Gastroesophageal sphincter (tissue), 4 donors: ENCODE results near the gene MAP4K4. TPM values are rescaled to one million over a fixed set of nuclear protein-coding genes. Genes with fewer than 3 reads are reported as not detected.
"Not testable (repeated sequence)": the region's sequence is repeated elsewhere in the genome, so short reads cannot be mapped to it uniquely, and the experiment has no call there.

Experiments
- ATAC-seq: fragments of 150-250 bp; one replicate; pipeline ENCODE4 v1.9.1; 2016; ENCODE audit warnings: mild to moderate bottlenecking, moderate library complexity
- H3K27ac ChIP-seq, 4 donors: fragments of 200-600 bp; sonication (generic) in 3 of 4; 1 replicate in 3 of 4; 2 replicates in 1 of 4; pipeline ENCODE4 v1.5.1; 2016 to 2019
- H3K27me3 ChIP-seq: fragments of 200-600 bp; sonication (generic); one replicate; pipeline ENCODE4 v1.5.1; 2019
- H3K36me3 ChIP-seq, 2 donors: fragments of 200-600 bp; sonication (generic); one replicate each; pipeline ENCODE4 v1.5.1; 2019; ENCODE audit warnings: control low read depth in 1 of 2
- H3K4me1 ChIP-seq, 3 donors: fragments of 200-600 bp; sonication (generic); 1 replicate in 2 of 3; 2 replicates in 1 of 3; pipeline ENCODE4 v1.5.1; 2016 to 2019; ENCODE audit warnings: control low read depth in 2 of 3
- H3K4me3 ChIP-seq, 2 donors: fragments of 200-600 bp; sonication (generic); one replicate each; pipeline ENCODE4 v1.5.1; 2019; ENCODE audit warnings: mild to moderate bottlenecking in 1 of 2, moderate library complexity in 1 of 2
- H3K9me3 ChIP-seq, 3 donors: fragments of 200-600 bp; sonication (generic); one replicate each; pipeline ENCODE4 v1.5.1; 2017 to 2019; ENCODE audit warnings: control low read depth in 2 of 3
- EP300 ChIP-seq: sonication (generic); formaldehyde crosslinking; IDR thresholded peaks from one replicate; pipeline ENCODE4 v1.6.1; 2017; ENCODE audit warnings: antibody characterized with exemption, mild to moderate bottlenecking
- POLR2A ChIP-seq, 2 donors: fragments of 450-650 bp; IDR thresholded peaks; one replicate each; pipeline ENCODE4 v1.6.1; 2017; ENCODE audit warnings: antibody characterized with exemption in 2 of 2, mild to moderate bottlenecking in 2 of 2, moderate library complexity in 1 of 2
- POLR2AphosphoS5 ChIP-seq: sonication (generic); formaldehyde crosslinking; IDR thresholded peaks from one replicate; pipeline ENCODE4 v1.6.1; 2017; ENCODE audit warnings: antibody characterized with exemption
- WGBS, 2 donors: methylation state at CpG; one replicate each; pipeline ENCODE4 v1.1.5; 2018; ENCODE audit warnings: low coverage in 1 of 2; 5-methylcytosine and 5-hydroxymethylcytosine counted together
- total RNA-seq, 4 donors: library from RNA; depleted of rRNA; stranded (reverse); fragments of >200 nt; gene quantifications; one replicate each; pipeline ENCODE4 v1.1.0, GENCODE V29; 2016
- TF ChIP-seq, protein P1 (sequence below), 4 experiments: fragments of 200-600 bp in 2 of 4; fragments of 450-650 bp in 2 of 4; sonication (generic) in 1 of 4; IDR thresholded peaks; one replicate each; pipeline ENCODE4 v1.5.1; 2017 to 2019; ENCODE audit warnings: antibody characterized with exemption in 4 of 4, mild to moderate bottlenecking in 2 of 4, moderate library complexity in 2 of 4

Gene MAP4K4
- total RNA-seq, 4 donors from 2014 or later: 35.8 to 59.5 (median 48.9) TPM

GRCh38 chr2:101921953-101922325 is 224.4 kb downstream of the MAP4K4 start:
- H3K36me3 ChIP-seq: no peaks in the 10 kb centered on the region
- no peak for ATAC-seq
- 100% methylated on average over 1 of the region's 2 CpGs; no CpG with 5 or more reads in 1 of the 2 donors for WGBS, 2 donors
- peaks cover 0 to 33% (median 0%) of the 10 kb centered on the region in 3 donors for H3K9me3 ChIP-seq
- no peak overlapping the region for H3K27ac ChIP-seq
- no peaks in the 10 kb centered on the region for H3K4me1 ChIP-seq
- H3K4me3 ChIP-seq: no peak overlapping the region
- TF ChIP-seq, protein P1, sequence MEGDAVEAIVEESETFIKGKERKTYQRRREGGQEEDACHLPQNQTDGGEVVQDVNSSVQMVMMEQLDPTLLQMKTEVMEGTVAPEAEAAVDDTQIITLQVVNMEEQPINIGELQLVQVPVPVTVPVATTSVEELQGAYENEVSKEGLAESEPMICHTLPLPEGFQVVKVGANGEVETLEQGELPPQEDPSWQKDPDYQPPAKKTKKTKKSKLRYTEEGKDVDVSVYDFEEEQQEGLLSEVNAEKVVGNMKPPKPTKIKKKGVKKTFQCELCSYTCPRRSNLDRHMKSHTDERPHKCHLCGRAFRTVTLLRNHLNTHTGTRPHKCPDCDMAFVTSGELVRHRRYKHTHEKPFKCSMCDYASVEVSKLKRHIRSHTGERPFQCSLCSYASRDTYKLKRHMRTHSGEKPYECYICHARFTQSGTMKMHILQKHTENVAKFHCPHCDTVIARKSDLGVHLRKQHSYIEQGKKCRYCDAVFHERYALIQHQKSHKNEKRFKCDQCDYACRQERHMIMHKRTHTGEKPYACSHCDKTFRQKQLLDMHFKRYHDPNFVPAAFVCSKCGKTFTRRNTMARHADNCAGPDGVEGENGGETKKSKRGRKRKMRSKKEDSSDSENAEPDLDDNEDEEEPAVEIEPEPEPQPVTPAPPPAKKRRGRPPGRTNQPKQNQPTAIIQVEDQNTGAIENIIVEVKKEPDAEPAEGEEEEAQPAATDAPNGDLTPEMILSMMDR (IDR thresholded peaks at IDR 0.05): no peak
- TF ChIP-seq POLR2A (IDR thresholded peaks at IDR 0.05) (no peak), POLR2AphosphoS5 (no peak), EP300 (no peak)
- no peaks in the 10 kb centered on the region for H3K27me3 ChIP-seq

- not testable (repeated sequence) for H3K4me3 ChIP-seq, H3K4me1 ChIP-seq
Observed at GRCh38 chr2:101924311-101924710, 226.8 kb downstream of the MAP4K4 start.

GRCh38 chr2:101930019-101930418 is 232.5 kb downstream of the MAP4K4 start:
- no peak for TF ChIP-seq EP300
- TF ChIP-seq POLR2AphosphoS5: no peak
- TF ChIP-seq POLR2A (IDR thresholded peaks at IDR 0.05): no peak
- TF ChIP-seq, protein P1 (IDR thresholded peaks at IDR 0.05): no peak
- WGBS, 2 donors: 79% methylated on average over 3 of the region's 3 CpGs
- Histone ChIP-seq H3K9me3 (peaks cover 0 to 15% (median 0%) of the 10 kb centered on the region in 3 donors), H3K36me3 (no peaks in the 10 kb centered on the region), H3K27ac (no peak overlapping the region), H3K4me1 (no peaks in the 10 kb centered on the region), H3K4me3 (no peak overlapping the region), H3K27me3 (no peaks in the 10 kb centered on the region)
- ATAC-seq: no peak

More at GRCh38 chr2:101924311-101924710, 226.8 kb downstream of the MAP4K4 start:
- not testable (repeated sequence) for H3K36me3 ChIP-seq, H3K27me3 ChIP-seq, H3K27ac ChIP-seq, ATAC-seq
- peaks cover 0 to 38% (median 0%) of the 10 kb centered on the region in 3 donors for H3K9me3 ChIP-seq

DNA sequence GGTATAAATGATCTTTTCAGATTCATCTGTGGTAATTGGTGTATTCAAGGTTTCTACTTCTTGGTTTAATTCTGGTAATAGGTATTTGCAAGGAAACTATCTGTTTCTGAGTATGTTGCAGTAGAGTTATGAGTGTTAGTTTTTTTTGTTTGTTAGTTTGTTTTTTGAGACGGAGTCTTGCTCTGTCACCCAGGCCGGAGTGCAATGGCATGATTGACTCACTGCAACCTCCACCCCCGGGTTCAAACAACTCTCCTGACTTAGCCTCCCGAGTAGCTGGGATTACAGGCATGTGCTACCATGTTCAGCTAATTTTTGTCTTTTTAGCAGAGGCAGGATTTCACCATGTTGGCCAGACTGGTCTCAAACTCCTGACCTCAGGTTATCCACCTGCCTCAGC is 233.3 kb downstream of the MAP4K4 start:
- H3K27me3 ChIP-seq: no peaks in the 10 kb centered on the region
- H3K9me3 ChIP-seq: peaks cover 0 to 6% (median 0%) of the 10 kb centered on the region in 3 donors
- 77 to 83% methylated on average over 1 to 4 of the region's 4 CpGs for WGBS, 2 donors
- no peaks in the 10 kb centered on the region for H3K36me3 ChIP-seq
- TF ChIP-seq POLR2AphosphoS5: no peak
- TF ChIP-seq POLR2A (IDR thresholded peaks at IDR 0.05): no peak
- no peak for TF ChIP-seq EP300
- TF ChIP-seq, protein P1 (IDR thresholded peaks at IDR 0.05): no peak
- H3K27ac ChIP-seq: no peak overlapping the region
- H3K4me1 ChIP-seq: no peaks in the 10 kb centered on the region
- no peak for ATAC-seq
- no peak overlapping the region for H3K4me3 ChIP-seq

GRCh38 chr2:101931402-101931801 is 233.9 kb downstream of the MAP4K4 start:
- Histone ChIP-seq H3K36me3 (no peaks in the 10 kb centered on the region), H3K27me3 (no peaks in the 10 kb centered on the region), H3K27ac (no peak overlapping the region), H3K9me3 (peaks cover 0 to 5% (median 0%) of the 10 kb centered on the region in 3 donors), H3K4me1 (no peaks in the 10 kb centered on the region), H3K4me3 (no peak overlapping the region)
- whole genome bisulfite sequencing, 2 donors: 37 to 78% methylated on average over 1 to 2 of the region's 3 CpGs
- ATAC-seq: no peak
- TF ChIP-seq, protein P1 (IDR thresholded peaks at IDR 0.05): no peak
- no peak for TF ChIP-seq POLR2A (IDR thresholded peaks at IDR 0.05)
- TF ChIP-seq POLR2AphosphoS5: no peak
- TF ChIP-seq EP300: no peak

GRCh38 chr2:101935764-101936163 is 238.3 kb downstream of the MAP4K4 start:
- H3K4me1 ChIP-seq, H3K4me3 ChIP-seq, H3K27ac ChIP-seq, H3K27me3 ChIP-seq, H3K36me3 ChIP-seq, H3K9me3 ChIP-seq, ATAC-seq: not testable (repeated sequence)
- 0 to 60% methylated on average over 1 of the region's 4 CpGs for WGBS, 2 donors
